HG03064 (cell line): ENCODE measurements around the gene SOX14.

Experiments
- ATAC-seq: cut with Tn5 transposase; IDR thresholded peaks from one replicate; pipeline ENCODE4 v1.9.1; 2021; ENCODE audit warnings: low read depth; ENCODE audit not compliant: unreplicated experiment

Gene SOX14

DNA sequence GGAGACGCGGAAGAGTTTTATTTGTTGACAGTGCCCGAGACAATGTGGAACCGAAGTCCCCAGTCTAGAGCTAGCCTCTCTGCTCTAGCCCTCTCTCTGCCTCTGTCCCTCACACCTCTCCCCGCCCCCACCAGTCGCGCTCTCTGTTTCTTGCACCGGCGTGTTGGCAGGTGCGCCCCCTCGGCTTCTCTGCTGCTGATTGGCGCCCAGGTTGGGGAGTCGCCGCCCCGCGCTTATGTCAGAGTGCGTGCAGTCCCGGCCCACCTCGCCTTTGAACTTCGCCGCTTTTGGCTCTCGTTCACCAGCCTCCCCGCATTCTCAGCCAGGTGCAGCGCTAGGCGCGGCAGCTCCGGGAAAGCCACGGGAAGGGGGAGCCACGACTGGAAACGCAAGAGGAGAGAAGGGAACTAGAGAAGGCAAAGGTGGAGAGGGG, at the start of gene SOX14:
Gene SOX14 (plus strand): TSS at position 315 of the 433 bp plus-strand sequence. CDS start 470 bp downstream, outside the sequence.
- ATAC-seq = no peak

DNA sequence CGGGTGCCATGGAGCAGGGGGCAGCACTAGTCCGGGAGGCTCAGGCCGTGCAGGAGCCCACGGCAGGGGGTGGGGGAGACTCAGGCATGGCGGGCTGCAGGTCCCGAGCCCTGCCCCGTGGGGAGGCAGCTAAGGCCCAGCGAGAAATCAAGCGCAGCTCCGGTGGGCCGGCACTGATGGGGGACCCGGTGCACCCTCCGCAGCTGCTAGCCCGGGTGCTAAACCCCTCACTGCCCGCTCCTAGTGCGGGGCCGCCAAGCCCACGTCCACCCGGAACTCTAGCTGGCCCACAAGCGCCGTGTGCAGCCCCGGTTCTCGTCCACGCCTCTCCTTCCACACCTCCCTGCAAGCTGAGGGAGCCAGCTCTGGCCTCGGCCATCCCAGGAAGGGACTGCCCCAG, 49.6 kb upstream of the SOX14 start:
- ATAC-seq = no peak

DNA sequence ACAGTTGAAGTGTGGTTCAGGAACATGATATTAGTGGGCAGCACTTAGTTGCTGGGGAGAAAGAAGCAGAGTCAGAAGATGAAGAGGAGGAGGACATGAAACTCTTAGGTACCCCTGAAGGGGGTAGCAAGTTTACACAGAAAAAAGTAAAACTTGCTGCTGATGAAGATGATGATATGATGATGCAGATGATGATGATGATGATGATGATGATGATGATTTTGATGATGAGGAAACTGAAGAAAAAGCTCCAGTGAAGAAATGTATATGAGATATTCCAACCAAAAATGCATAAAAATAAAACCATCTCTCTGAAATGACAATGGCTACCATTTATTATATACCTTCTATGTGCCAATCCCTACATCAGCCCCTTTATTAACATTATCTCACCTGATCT, 39.9 kb upstream of the SOX14 start:
- ATAC-seq = no peak

- no peak for ATAC-seq
Observed at GRCh38 chr3:137737208-137737607, 26.9 kb upstream of the SOX14 start.

DNA sequence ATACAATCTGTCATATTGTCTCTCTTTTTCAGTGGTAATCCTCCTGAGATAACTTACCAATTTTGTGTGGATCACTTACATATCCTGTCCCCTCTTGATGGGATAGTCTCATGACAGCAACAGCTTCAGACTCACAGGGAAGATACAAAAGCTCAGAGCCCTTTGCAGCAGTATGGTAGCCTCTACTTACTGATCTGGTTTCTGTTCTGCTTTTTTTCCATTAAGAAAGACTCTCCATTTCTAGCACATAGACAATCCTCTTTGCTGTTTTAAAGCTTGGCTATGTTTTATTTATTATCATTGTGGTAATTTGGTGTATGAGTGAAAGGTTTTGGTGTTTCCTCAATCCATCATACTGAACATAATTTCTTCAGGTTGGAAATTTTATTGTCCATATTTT, 25.4 kb upstream of the SOX14 start:
- ATAC-seq = no peak

- no peak for ATAC-seq
Observed at GRCh38 chr3:137743608-137744007, 20.5 kb upstream of the SOX14 start.

- ATAC-seq = no peak
Observed at GRCh38 chr3:137746808-137747207, 17.3 kb upstream of the SOX14 start.

DNA sequence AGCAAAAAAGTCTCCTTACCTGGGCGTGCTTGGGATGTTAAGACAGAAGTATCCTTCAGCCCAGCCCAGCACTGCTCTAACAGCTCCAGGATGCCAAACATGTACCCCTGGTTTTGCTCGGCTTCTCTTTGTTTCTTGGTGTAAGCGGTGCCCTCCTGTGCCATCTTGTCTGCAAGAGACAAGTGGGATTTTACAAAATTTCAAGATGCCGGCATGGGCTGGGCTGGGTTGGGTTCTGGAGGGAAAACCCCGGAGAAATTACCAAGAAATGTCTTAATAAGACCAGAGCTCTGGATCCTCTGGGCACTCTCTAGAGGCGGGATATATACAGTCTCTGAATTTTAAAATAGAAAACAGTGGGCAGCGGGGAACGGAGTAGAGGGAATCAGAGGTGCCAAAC, 4.6 kb upstream of the SOX14 start:
- no peak for ATAC-seq

DNA sequence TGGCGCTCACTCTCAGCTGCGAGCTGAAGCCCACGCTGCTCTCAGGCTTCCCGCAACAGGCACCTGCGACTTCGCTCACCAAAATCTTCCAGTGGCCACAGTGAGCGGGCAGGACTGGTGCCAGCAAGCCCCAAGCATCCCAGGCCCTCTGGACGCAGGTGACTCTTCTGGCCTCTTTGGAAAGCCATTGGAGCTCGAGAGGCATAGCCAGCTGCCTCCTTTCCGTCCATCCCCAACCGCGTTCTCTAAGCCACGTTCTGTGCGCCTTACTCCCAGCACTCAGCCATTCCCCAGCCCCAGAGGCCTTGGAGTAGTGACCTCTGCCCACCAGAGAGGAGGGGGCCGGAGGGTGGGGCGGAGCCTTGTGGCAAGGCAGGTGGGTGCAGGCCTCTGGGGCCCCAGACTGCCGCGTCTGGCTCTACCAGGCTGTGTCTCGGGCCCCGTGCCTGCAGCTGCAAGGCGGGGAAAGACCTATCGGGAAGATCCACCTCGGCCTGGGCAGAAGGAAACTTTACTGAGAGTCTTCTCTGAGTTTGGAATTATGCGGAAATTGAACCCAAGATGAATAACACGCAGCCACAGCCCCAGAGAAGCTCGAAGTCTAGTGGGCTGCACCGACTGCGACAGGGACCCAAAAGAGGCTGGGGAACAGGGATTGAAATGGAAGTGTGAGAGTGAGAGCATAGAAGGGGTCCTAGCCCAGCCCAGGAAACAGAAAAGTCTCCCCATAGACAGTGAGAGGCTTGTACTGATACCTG, 3.6 kb upstream of the SOX14 start:
- ATAC-seq = no peak

GRCh38 chr3:137761099-137761562, 3.0 kb upstream of the SOX14 start:
- ATAC-seq = no peak

- no peak for ATAC-seq
Observed at GRCh38 chr3:137761563-137762503, 2.3 kb upstream of the SOX14 start.

DNA sequence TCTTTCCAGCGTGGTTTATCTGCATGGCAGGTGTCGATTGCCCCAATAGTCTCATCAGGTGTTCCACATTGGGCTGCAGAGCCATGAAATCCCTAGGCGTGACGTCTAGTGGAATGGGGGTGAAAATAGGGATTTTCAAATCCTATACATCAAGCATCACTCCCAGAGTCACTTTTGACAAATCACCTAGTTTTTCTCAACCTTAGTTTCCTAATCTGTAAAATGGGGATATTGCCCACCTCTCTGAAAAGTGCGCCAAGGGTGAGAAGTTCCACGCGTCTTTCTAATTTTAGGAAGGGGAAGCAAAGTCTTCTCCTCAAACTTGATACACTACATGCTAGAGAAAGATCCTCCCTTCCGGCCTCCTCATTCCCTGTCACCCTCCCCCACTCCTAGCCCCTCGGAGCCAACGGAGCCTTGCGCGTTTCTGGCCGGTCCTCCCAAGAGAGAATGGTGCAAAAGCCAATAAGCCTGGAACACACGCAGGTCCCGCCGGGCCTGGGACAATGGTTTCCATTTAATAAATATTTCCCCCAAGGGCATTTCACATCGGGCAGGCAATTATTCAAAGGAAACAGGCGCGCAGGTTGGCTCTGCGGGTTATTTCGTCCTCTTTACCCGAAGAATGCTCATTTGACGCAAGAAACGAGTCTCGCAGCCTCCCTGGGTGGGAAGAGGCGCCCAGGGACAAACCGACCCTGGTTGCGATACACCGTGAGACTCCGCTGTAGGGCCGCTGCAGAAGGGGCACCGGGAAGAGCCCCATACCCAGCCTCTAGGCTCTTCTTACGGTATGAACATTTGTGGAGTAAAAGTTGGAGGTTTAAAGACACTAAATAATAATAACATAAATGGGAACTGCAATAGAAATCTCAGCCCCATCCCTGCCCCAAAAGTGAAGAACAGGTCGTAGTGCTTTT, 1.2 kb upstream of the SOX14 start:
- no peak for ATAC-seq

- no peak for ATAC-seq
Observed at GRCh38 chr3:137763594-137763938, 549 bp upstream of the SOX14 start.

GRCh38 chr3:137764563-137765309, 621 bp downstream of the SOX14 start:
- no peak for ATAC-seq

GRCh38 chr3:137765310-137766033, 1.4 kb downstream of the SOX14 start:
- no peak for ATAC-seq

DNA sequence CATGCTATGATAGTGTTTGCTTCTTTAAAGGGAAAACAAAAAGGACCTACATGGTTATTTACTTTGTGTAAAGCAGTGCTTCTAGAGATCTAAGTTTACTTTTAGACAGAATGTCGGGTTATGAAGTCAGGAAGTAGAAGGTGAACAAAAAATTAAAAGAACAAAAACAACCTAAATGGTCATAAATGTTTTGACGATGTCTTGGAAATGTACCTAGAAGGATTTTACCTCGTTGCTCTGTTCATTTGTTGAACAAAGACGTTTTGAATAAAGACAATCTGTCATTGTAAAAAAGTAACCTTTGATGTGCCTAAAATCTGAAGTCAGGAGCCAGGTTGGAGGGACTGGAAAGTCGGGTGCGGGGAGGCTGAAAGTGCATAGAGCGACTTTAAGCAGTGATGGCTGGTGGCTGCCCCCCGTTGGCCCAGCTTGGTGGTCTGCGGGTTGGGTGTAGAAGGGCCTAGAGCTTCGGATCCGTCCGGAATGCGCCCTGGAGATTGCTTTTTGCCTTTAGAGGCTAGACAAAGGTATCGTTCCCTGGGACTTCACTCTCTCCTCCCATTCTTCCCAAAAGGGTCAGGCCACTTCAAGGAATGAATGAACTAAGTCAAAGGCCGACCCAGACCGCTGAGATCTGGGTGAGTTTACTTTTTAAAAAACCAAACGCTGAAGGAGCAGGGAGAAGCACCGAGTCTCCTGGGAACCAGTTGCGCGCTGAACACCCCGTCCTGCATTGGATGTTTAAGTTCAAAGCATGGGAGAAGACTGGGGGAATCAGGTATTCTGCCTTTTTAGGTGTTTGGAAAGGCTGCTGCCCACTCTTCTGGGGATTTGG, 2.1 kb downstream of the SOX14 start:
- no peak for ATAC-seq

- ATAC-seq = no peak
Observed at GRCh38 chr3:137766876-137767537, 2.9 kb downstream of the SOX14 start.
